K562 (cell line): ENCODE data around the gene TEX54. TPM values are rescaled to one million over a fixed set of nuclear protein-coding genes. Genes with fewer than 3 reads are reported as not detected.

Source experiments
- ARID1B ChIP-seq: fragments of 450-650 bp; IDR thresholded peaks from 2 replicates; pipeline ENCODE4 v1.6.1; 2016; ENCODE audit warnings: antibody characterized with exemption, mild to moderate bottlenecking, inconsistent platforms
- CCNT2 ChIP-seq: IDR thresholded peaks from 2 replicates; pipeline ENCODE4 v1.6.1; 2011; ENCODE audit warnings: borderline replicate concordance, low read depth, mild to moderate bottlenecking, moderate library complexity, mixed read lengths, low read length; ENCODE audit not compliant: insufficient read length; ENCODE audit errors: extremely low read depth
- CHCHD3 ChIP-seq: fragments of 250-450 bp; sonication (Bioruptor Pico); IDR thresholded peaks from 2 replicates; pipeline ENCODE4 v2.1.2; 2022; ENCODE audit warnings: mild to moderate bottlenecking
- ELF2 ChIP-seq: fragments of 250-450 bp; sonication (Bioruptor Pico); IDR thresholded peaks from 2 replicates; pipeline ENCODE4 v1.5.0; 2021; ENCODE audit warnings: mild to moderate bottlenecking
- HDAC2 ChIP-seq: fragments of 450-650 bp; IDR thresholded peaks from 2 replicates; pipeline ENCODE4 v1.6.1; 2016; ENCODE audit warnings: mild to moderate bottlenecking
- JUND ChIP-seq, 2 experiments: IDR thresholded peaks; 2 replicates in 1 of 2; 3 replicates in 1 of 2; pipeline ENCODE4 v1.6.1; 2011; ENCODE audit warnings: borderline replicate concordance in 2 of 2, low read depth in 2 of 2, low read length in 2 of 2, improper control_type of control experiment in 1 of 2, missing biosample characterization in 1 of 2, missing genetic modification characterization in 1 of 2, missing genetic modification reagents in 1 of 2
- PHB2 ChIP-seq: fragments of 450-650 bp; IDR thresholded peaks from 2 replicates; pipeline ENCODE4 v1.6.1; 2017; ENCODE audit warnings: low read depth
- RBM14 ChIP-seq: fragments of 200-400 bp; formaldehyde crosslinking; IDR thresholded peaks from 2 replicates; pipeline ENCODE4 v1.6.1; 2018; ENCODE audit warnings: low read depth, mild to moderate bottlenecking, low read length, moderate library complexity, borderline replicate concordance; ENCODE audit not compliant: insufficient read depth
- RFX1 ChIP-seq: fragments of 450-650 bp; IDR thresholded peaks from 2 replicates; pipeline ENCODE4 v1.6.1; 2016; ENCODE audit warnings: mild to moderate bottlenecking, moderate library complexity
- SETDB1 ChIP-seq: IDR thresholded peaks from one replicate; pipeline ENCODE4 v1.6.1; 2012; ENCODE audit warnings: low read length, control low read depth, inconsistent platforms
- SMARCE1 ChIP-seq: fragments of 450-650 bp; IDR thresholded peaks from 2 replicates; pipeline ENCODE4 v1.7.1; 2016; ENCODE audit warnings: mild to moderate bottlenecking
- SRSF3 ChIP-seq: fragments of 200-400 bp; formaldehyde crosslinking; IDR thresholded peaks from 2 replicates; pipeline ENCODE4 v1.6.1; 2016; ENCODE audit warnings: mild to moderate bottlenecking, low read length, moderate library complexity; ENCODE audit not compliant: insufficient read depth
- STAG1 ChIP-seq: sonication (generic); formaldehyde crosslinking; IDR thresholded peaks from 2 replicates; pipeline ENCODE4 v1.5.0; 2020; ENCODE audit warnings: missing genetic modification reagents, borderline replicate concordance
- STAT5A ChIP-seq: IDR thresholded peaks from 2 replicates; pipeline ENCODE4 v1.6.1; 2012; ENCODE audit warnings: low read length, inconsistent platforms, borderline replicate concordance
- TBL1XR1 ChIP-seq, 2 experiments: IDR thresholded peaks; 2 replicates each; pipeline ENCODE4 v1.6.1; 2012; ENCODE audit warnings: improper control_type of control experiment in 2 of 2, low read length in 2 of 2, mild to moderate bottlenecking in 1 of 2
- TSC22D4 ChIP-seq: fragments of 450-650 bp; IDR thresholded peaks from 2 replicates; pipeline ENCODE4 v1.6.1; 2016; ENCODE audit warnings: missing genetic modification characterization, missing biosample characterization, control low read depth
- U2AF1 ChIP-seq: fragments of 200-400 bp; formaldehyde crosslinking; optimal IDR thresholded peaks from 2 replicates; pipeline ENCODE3; 2017; ENCODE audit warnings: mild to moderate bottlenecking, low read depth, low read length, moderate library complexity
- ZBTB1 ChIP-seq: sonication (generic); formaldehyde crosslinking; IDR thresholded peaks from 2 replicates; pipeline ENCODE4 v1.8.1; 2023; ENCODE audit warnings: missing genetic modification reagents, low read depth, mild to moderate bottlenecking, borderline replicate concordance
- ZBTB7A ChIP-seq: IDR thresholded peaks from 2 replicates; pipeline ENCODE4 v1.6.1; 2011; ENCODE audit warnings: low read depth, mild to moderate bottlenecking, low read length, moderate library complexity, borderline replicate concordance; ENCODE audit not compliant: control insufficient read depth
- ZNF146 ChIP-seq: IDR thresholded peaks from one replicate; pipeline ENCODE4 v1.6.1; 2018; ENCODE audit warnings: missing compliant biosample characterization; ENCODE audit not compliant: unreplicated experiment
- ZNF699 ChIP-seq: fragments of 250-450 bp; sonication (Bioruptor Pico); IDR thresholded peaks from 2 replicates; pipeline ENCODE4 v1.8.0; 2021; ENCODE audit warnings: mild to moderate bottlenecking, moderate library complexity; ENCODE audit not compliant: insufficient replicate concordance
- polyA plus RNA-seq, 8 experiments: library from polyadenylated mRNA; depleted of rRNA in 4 of 8; stranded (reverse) in 5 of 8; unstranded in 3 of 8; fragments of >200 nt; fragmentation: Nextera tagmentation in 2 of 8; fragmentation: Illumina TruSeq in 1 of 8; extraction: Ambion mirVana in 2 of 8; extraction: Trizol in 1 of 8; gene quantifications; 2 replicates each; pipeline versions ENCODE4 v1.2.1 to v1.2.3, GENCODE V29; 2011 to 2014; ENCODE audit warnings: inconsistent platforms in 1 of 8, missing spikeins in 1 of 8
- total RNA-seq, 7 experiments: library from RNA; depleted of rRNA in 6 of 7; stranded (reverse); fragments of >200 nt in 6 of 7; fragmentation: Illumina TruSeq in 2 of 7; extraction: Trizol in 2 of 7; gene quantifications; 2 replicates each; pipeline versions ENCODE4 v1.2.1 to v1.2.3, GENCODE V29; 2011 to 2021; ENCODE audit warnings: low replicate concordance in 1 of 7
- TF ChIP-seq, protein P1 (sequence below): sonication (generic); formaldehyde crosslinking; IDR thresholded peaks from 2 replicates; pipeline ENCODE4 v1.8.1; 2023; ENCODE audit warnings: mild to moderate bottlenecking, missing genetic modification reagents, moderate library complexity
- TF ChIP-seq, protein P2 (sequence below): sonication (generic); formaldehyde crosslinking; IDR thresholded peaks from 2 replicates; pipeline ENCODE4 v1.8.0; 2022; ENCODE audit warnings: mild to moderate bottlenecking, missing genetic modification reagents, borderline replicate concordance
- TF ChIP-seq, protein P3 (sequence below): fragments of 450-650 bp; formaldehyde crosslinking; IDR thresholded peaks from 2 replicates; pipeline ENCODE4 v1.4.0; 2020; ENCODE audit warnings: mild to moderate bottlenecking

The TEX54 gene
- total and polyA plus RNA-seq, 9 of the 15 experiments (the other 6 are each of a cell fraction or from before 2014, with no cell fraction given) = not detected

DNA sequence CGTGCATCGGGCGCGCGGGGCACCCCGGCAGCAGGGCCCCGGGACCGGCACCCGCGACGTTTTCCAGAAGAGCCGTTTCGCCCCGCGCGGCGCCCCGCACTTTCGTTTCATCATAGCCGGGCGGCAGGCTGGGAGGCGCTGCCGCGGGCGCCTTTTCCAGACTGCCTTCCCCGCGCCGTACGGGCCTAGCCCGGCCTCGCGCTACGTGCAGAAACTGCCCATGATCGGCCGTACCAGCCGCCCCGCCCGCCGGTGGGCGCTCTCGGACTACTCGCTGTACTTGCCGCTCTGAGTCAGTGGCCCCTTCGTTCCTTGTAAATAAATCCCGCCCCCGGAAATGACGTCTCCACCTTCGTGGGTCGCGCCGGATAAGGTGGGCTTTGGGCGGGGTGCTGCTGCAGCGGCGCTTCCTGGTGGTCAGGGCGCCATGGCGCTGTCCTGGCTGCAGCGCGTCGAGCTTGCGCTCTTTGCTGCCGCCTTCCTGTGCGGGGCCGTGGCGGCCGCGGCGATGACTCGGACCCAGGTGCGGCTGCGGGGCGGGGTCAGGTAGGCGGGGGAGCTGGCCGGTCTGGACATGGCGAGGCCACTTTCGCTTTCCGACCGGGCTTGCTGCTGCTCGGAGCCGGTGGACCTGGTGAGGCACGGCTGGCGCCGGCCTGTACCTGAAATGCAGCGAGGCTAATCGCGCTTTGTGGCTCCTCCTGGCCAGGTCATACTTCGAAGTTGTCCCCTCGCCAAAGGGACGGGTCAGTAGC lies 45.5 kb downstream of the TEX54 start, which contains the start of gene TMEM179B (continued):
- peak; percentile 89 for TF ChIP-seq JUND (IDR thresholded peaks at IDR 0.05; ENCODE audit: borderline replicate concordance, low read depth, low read length)
- peak; percentile 73; the same call in 2 of the 3 replicates for TF ChIP-seq JUND (tag; IDR thresholded peaks at IDR 0.05; ENCODE audit: borderline replicate concordance, low read depth, low read length)
- no peak for TF ChIP-seq ZNF699 (CRISPR knock-in tag)
- peak; percentile 56; the same call in 1 of the 2 replicates for TF ChIP-seq HDAC2
- TF ChIP-seq SRSF3 = no peak
- 0 out of 2 replicates have a peak, but pooled peaks have one; percentile 46 for TF ChIP-seq RBM14
- TF ChIP-seq TSC22D4 = no peak
- TF ChIP-seq, protein P1, sequence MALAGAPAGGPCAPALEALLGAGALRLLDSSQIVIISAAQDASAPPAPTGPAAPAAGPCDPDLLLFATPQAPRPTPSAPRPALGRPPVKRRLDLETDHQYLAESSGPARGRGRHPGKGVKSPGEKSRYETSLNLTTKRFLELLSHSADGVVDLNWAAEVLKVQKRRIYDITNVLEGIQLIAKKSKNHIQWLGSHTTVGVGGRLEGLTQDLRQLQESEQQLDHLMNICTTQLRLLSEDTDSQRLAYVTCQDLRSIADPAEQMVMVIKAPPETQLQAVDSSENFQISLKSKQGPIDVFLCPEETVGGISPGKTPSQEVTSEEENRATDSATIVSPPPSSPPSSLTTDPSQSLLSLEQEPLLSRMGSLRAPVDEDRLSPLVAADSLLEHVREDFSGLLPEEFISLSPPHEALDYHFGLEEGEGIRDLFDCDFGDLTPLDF (CRISPR knock-in tag) = peak; percentile 79
- peak; percentile 94 for TF ChIP-seq ELF2 (CRISPR knock-in tag)
- TF ChIP-seq RFX1 = no peak
- TF ChIP-seq ZBTB1 (CRISPR knock-in tag) = peak; percentile 38
- TF ChIP-seq SMARCE1 = no peak; the same call in 1 of the 2 replicates
- TF ChIP-seq TBL1XR1 (IDR thresholded peaks at IDR 0.05; ENCODE audit: low read length in 2 of 2) = peak in 1 of 2 experiments; percentile 82; a peak in 2 of 4 replicates
- peak; percentile 7; the same call in 1 of the 2 replicates for TF ChIP-seq STAT5A
- TF ChIP-seq, protein P2, sequence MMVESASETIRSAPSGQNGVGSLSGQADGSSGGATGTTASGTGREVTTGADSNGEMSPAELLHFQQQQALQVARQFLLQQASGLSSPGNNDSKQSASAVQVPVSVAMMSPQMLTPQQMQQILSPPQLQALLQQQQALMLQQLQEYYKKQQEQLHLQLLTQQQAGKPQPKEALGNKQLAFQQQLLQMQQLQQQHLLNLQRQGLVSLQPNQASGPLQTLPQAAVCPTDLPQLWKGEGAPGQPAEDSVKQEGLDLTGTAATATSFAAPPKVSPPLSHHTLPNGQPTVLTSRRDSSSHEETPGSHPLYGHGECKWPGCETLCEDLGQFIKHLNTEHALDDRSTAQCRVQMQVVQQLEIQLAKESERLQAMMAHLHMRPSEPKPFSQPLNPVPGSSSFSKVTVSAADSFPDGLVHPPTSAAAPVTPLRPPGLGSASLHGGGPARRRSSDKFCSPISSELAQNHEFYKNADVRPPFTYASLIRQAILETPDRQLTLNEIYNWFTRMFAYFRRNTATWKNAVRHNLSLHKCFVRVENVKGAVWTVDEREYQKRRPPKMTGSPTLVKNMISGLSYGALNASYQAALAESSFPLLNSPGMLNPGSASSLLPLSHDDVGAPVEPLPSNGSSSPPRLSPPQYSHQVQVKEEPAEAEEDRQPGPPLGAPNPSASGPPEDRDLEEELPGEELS (CRISPR knock-in tag) = peak; percentile 92; the same call in 1 of the 2 replicates
- peak; percentile 13; the same call in 1 of the 2 replicates for TF ChIP-seq ARID1B
- TF ChIP-seq CCNT2 = peak; percentile 91
- TF ChIP-seq ZBTB7A = peak; percentile 91
- TF ChIP-seq PHB2 = no peak
- peak; percentile 11 for TF ChIP-seq U2AF1
- TF ChIP-seq ZNF146 (CRISPR knock-in tag) = peak; percentile 3
- TF ChIP-seq STAG1 (CRISPR knock-in tag) = no peak; the same call in 1 of the 2 replicates
- TF ChIP-seq SETDB1 = peak; percentile 35
- no peak for TF ChIP-seq CHCHD3 (CRISPR knock-in tag)
- TF ChIP-seq, protein P3, sequence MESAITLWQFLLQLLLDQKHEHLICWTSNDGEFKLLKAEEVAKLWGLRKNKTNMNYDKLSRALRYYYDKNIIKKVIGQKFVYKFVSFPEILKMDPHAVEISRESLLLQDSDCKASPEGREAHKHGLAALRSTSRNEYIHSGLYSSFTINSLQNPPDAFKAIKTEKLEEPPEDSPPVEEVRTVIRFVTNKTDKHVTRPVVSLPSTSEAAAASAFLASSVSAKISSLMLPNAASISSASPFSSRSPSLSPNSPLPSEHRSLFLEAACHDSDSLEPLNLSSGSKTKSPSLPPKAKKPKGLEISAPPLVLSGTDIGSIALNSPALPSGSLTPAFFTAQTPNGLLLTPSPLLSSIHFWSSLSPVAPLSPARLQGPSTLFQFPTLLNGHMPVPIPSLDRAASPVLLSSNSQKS (CRISPR knock-in tag) = no peak
